K562 (cell line): ENCODE data around the gene DCST1.

Experiments
- BACH1 ChIP-seq: fragments of 200-800 bp; sonication (Bioruptor generic); IDR thresholded peaks from 2 replicates; pipeline ENCODE4 v1.6.1; 2016; ENCODE audit warnings: missing genetic modification characterization, missing compliant biosample characterization
- CTCF ChIP-seq, 3 experiments: IDR thresholded peaks in 2 of 3; conservative IDR thresholded peaks in 1 of 3; 2 replicates each; pipeline ENCODE4 v1.5.1; 2011 to 2012; ENCODE audit warnings: low read length in 3 of 3, mild to moderate bottlenecking in 3 of 3, control low read depth in 2 of 3, improper control_type of control experiment in 1 of 3, inconsistent platforms in 1 of 3, low read depth in 1 of 3, mixed read lengths in 1 of 3, moderate library complexity in 1 of 3; ENCODE audit not compliant: insufficient read depth in 2 of 3
- EGR1 ChIP-seq: fragments of 450-650 bp; conservative IDR thresholded peaks from 2 replicates; pipeline ENCODE4 v1.6.1; 2017; ENCODE audit warnings: mild to moderate bottlenecking
- ELF1 ChIP-seq: fragments of 200-800 bp; sonication (Bioruptor generic); IDR thresholded peaks from 2 replicates; pipeline ENCODE4 v1.6.1; 2016; ENCODE audit warnings: missing genetic modification characterization, missing compliant biosample characterization
- ESRRA ChIP-seq: fragments of 450-650 bp; IDR thresholded peaks from 2 replicates; pipeline ENCODE4 v1.6.1; 2014; ENCODE audit warnings: low read depth, mild to moderate bottlenecking, moderate library complexity, borderline replicate concordance
- IRF1 ChIP-seq: sonication (generic); formaldehyde crosslinking; IDR thresholded peaks from 2 replicates; pipeline ENCODE4 v1.8.0; 2022; ENCODE audit warnings: missing genetic modification reagents, mild to moderate bottlenecking, borderline replicate concordance
- KHSRP ChIP-seq: fragments of 450-650 bp; IDR thresholded peaks from 2 replicates; pipeline ENCODE4 v1.6.1; 2017
- RBM14 ChIP-seq: fragments of 200-400 bp; formaldehyde crosslinking; IDR thresholded peaks from 2 replicates; pipeline ENCODE4 v1.6.1; 2018; ENCODE audit warnings: low read depth, mild to moderate bottlenecking, low read length, moderate library complexity, borderline replicate concordance; ENCODE audit not compliant: insufficient read depth
- TAF1 ChIP-seq: IDR thresholded peaks from 2 replicates; pipeline ENCODE4 v1.6.1; 2011; ENCODE audit warnings: mild to moderate bottlenecking, low read length, moderate library complexity; ENCODE audit not compliant: insufficient read depth, control insufficient read depth, severe bottlenecking; ENCODE audit errors: extremely low read depth

- TF ChIP-seq ESRRA, result no peak
- no peak for TF ChIP-seq ELF1 (tag)
- TF ChIP-seq EGR1, result no peak
- TF ChIP-seq RBM14, result no peak
- no peak for TF ChIP-seq BACH1 (tag)
- TF ChIP-seq CTCF (IDR thresholded peaks at IDR 0.05 in 2 of 3, conservative IDR thresholded peaks at IDR 0.05 in 1 of 3; ENCODE audit: insufficient read depth in 2 of 3, low read depth in 1 of 3, low read length in 3 of 3), result no peak
- no peak for TF ChIP-seq IRF1 (CRISPR knock-in tag)
- no peak for TF ChIP-seq TAF1
- TF ChIP-seq KHSRP, result no peak
Observed at GRCh38 chr1:155071701-155072100, 38.1 kb downstream of the DCST1 start.
